Natural killer cell (primary cell): ENCODE data around the gene CAMTA1. TPM values are rescaled to one million over a fixed set of nuclear protein-coding genes. Genes with fewer than 3 reads are reported as not detected.

Experiments used
- ATAC-seq, 3 donors: fragments of 150-1000 bp in 2 of 3; fragments of 200-7000 bp in 1 of 3; cut with Tn5 transposase; 1 replicate in 1 of 3; 2 replicates in 2 of 3; pipeline ENCODE4 v1.10.0; 2021; ENCODE audit warnings: mild to moderate bottlenecking in 2 of 3, moderate library complexity in 2 of 3
- DNase-seq, 2 donors: peaks; one replicate each; pipeline versions ENCODE4 v3.0.0 to v3.0.0-alpha.2; 2013 to 2021; ENCODE audit warnings: mixed read lengths in 1 of 2
- H3K27ac ChIP-seq: one replicate; pipeline ENCODE4 v1.5.1; 2013; ENCODE audit warnings: mild to moderate bottlenecking, low read length
- H3K27me3 ChIP-seq: one replicate; pipeline ENCODE4 v1.6.1; 2013; ENCODE audit warnings: low read length; ENCODE audit not compliant: control insufficient read depth, insufficient read depth
- H3K36me3 ChIP-seq: one replicate; pipeline ENCODE4 v1.6.1; 2013; ENCODE audit warnings: low read length; ENCODE audit not compliant: control insufficient read depth, insufficient read depth
- H3K4me1 ChIP-seq: one replicate; pipeline ENCODE4 v1.6.1; 2013; ENCODE audit warnings: low read length; ENCODE audit not compliant: control insufficient read depth, insufficient read depth
- H3K4me3 ChIP-seq: one replicate; pipeline ENCODE4 v1.5.1; 2013; ENCODE audit warnings: low read length
- H3K9me3 ChIP-seq: one replicate; pipeline ENCODE4 v1.6.1; 2013; ENCODE audit warnings: low read length; ENCODE audit not compliant: control insufficient read depth, insufficient read depth
- H3K27ac Mint-ChIP-seq, 2 donors: one replicate each; pipeline ENCODE4 v1.8.0; 2022; ENCODE audit warnings: mild to moderate bottlenecking in 2 of 2, mixed read lengths in 2 of 2, moderate library complexity in 1 of 2
- H3K27me3 Mint-ChIP-seq, 2 donors: one replicate each; pipeline ENCODE4 v1.8.0; 2022; ENCODE audit warnings: low read depth in 2 of 2, mixed read lengths in 2 of 2
- H3K36me3 Mint-ChIP-seq: one replicate; pipeline ENCODE4 v1.8.0; 2022; ENCODE audit warnings: mixed read lengths
- H3K4me1 Mint-ChIP-seq, 2 donors: one replicate each; pipeline ENCODE4 v1.8.0; 2022; ENCODE audit warnings: mixed read lengths in 2 of 2
- H3K4me3 Mint-ChIP-seq: one replicate; pipeline ENCODE4 v1.8.0; 2022; ENCODE audit warnings: mild to moderate bottlenecking, moderate library complexity, mixed read lengths
- H3K9me3 Mint-ChIP-seq, 2 donors: one replicate each; pipeline ENCODE4 v1.8.0; 2022; ENCODE audit warnings: mixed read lengths in 2 of 2
- CTCF ChIP-seq: fragments of 200-600 bp; IDR thresholded peaks from one replicate; pipeline ENCODE4 v1.8.0; 2022; ENCODE audit warnings: antibody characterized with exemption
- WGBS: methylation state at CpG from one replicate; pipeline ENCODE4 v1.1.7; 2013; ENCODE audit warnings: missing lambda C conversion rate; ENCODE audit not compliant: insufficient coverage; 5-methylcytosine and 5-hydroxymethylcytosine counted together
- intact Hi-C: fragments of 100-400 bp; cut with micrococcal nuclease; formaldehyde crosslinking; loops from one replicate; pipeline ENCODE4 v1.14.2; 2022
- total RNA-seq, 4 donors: library from RNA; stranded (reverse); fragments of 120-200 nt in 1 of 4; gene quantifications; one replicate each; pipeline versions ENCODE4 v1.2.3 to v1.2.4, GENCODE V29; 2013 to 2022

Gene CAMTA1
- total RNA-seq, 3 donors from 2014 or later (not counting 1 experiment from before 2014, with no cell fraction given), result 40.6 to 53.3 (median 44.9) TPM

GRCh38 chr1:7250597-7251453 lies 465.6 kb downstream of the CAMTA1 start:
- no peaks in the 10 kb centered on the region for H3K4me1 Mint-ChIP-seq
- DNase-seq (no peak), ATAC-seq (no peak)
- no peaks in the 10 kb centered on the region for H3K36me3 ChIP-seq
- 60% methylated on average over 22 of the region's 22 CpGs for WGBS
- H3K27ac Mint-ChIP-seq, result no peak overlapping the region
- no peak overlapping the region for H3K4me3 Mint-ChIP-seq
- H3K36me3 Mint-ChIP-seq, result no peaks in the 10 kb centered on the region
- H3K27ac ChIP-seq, result no peak overlapping the region
- H3K4me1 ChIP-seq, result no peaks in the 10 kb centered on the region
- no peaks in the 10 kb centered on the region for H3K27me3 ChIP-seq
- no peaks in the 10 kb centered on the region for H3K9me3 ChIP-seq
- peaks cover 2 to 42% of the 10 kb centered on the region in 2 donors for H3K27me3 Mint-ChIP-seq
- TF ChIP-seq CTCF, result no peak
- H3K9me3 Mint-ChIP-seq, result no peaks in the 10 kb centered on the region
- H3K4me3 ChIP-seq, result no peak overlapping the region
- intact Hi-C loops, result no loop called here

- no peak for TF ChIP-seq CTCF
- Mint-ChIP-seq H3K27ac (no peak overlapping the region), H3K27me3 (peaks cover 2 to 38% of the 10 kb centered on the region in 2 donors), H3K36me3 (no peaks in the 10 kb centered on the region), H3K9me3 (no peaks in the 10 kb centered on the region), H3K4me3 (no peak overlapping the region), H3K4me1 (no peaks in the 10 kb centered on the region)
- DNase-seq (no peak), ATAC-seq (no peak)
- Histone ChIP-seq H3K4me3 (no peak overlapping the region), H3K27ac (no peak overlapping the region), H3K4me1 (no peaks in the 10 kb centered on the region), H3K9me3 (no peaks in the 10 kb centered on the region), H3K36me3 (no peaks in the 10 kb centered on the region), H3K27me3 (no peaks in the 10 kb centered on the region)
- intact Hi-C loops, result no loop called here
- WGBS, result 86% methylated on average over 10 of the region's 10 CpGs
Observed at GRCh38 chr1:7251454-7251800, 466.2 kb downstream of the CAMTA1 start.

GRCh38 chr1:7252411-7253117 lies 467.3 kb downstream of the CAMTA1 start:
- DNase-seq (no peak), ATAC-seq (no peak)
- H3K27me3 Mint-ChIP-seq, result peaks cover 4 to 27% of the 10 kb centered on the region in 2 donors
- no peaks in the 10 kb centered on the region for H3K9me3 ChIP-seq
- H3K27ac ChIP-seq, result no peak overlapping the region
- intact Hi-C loops, result no loop called here
- no peaks in the 10 kb centered on the region for H3K9me3 Mint-ChIP-seq
- no peaks in the 10 kb centered on the region for H3K36me3 ChIP-seq
- no peak overlapping the region for H3K4me3 Mint-ChIP-seq
- H3K4me3 ChIP-seq, result no peak overlapping the region
- no peaks in the 10 kb centered on the region for H3K4me1 Mint-ChIP-seq
- no peak overlapping the region for H3K27ac Mint-ChIP-seq
- no peak for TF ChIP-seq CTCF
- no peaks in the 10 kb centered on the region for H3K27me3 ChIP-seq
- no peaks in the 10 kb centered on the region for H3K4me1 ChIP-seq
- WGBS, result 85% methylated on average over 12 of the region's 12 CpGs
- no peaks in the 10 kb centered on the region for H3K36me3 Mint-ChIP-seq
